Kidney epithelial cell (primary cell): ENCODE data around the gene CD248. TPM values are rescaled to one million over a fixed set of nuclear protein-coding genes. Genes with fewer than 3 reads are reported as not detected.

ENCODE experiments used
- DNase-seq: peaks from one replicate; pipeline ENCODE4 v3.0.0-alpha.2; 2010; ENCODE audit warnings: low read depth
- H3K27me3 ChIP-seq: 2 replicates; pipeline ENCODE4 v1.6.0; 2011; ENCODE audit warnings: low read length; ENCODE audit not compliant: control insufficient read depth, insufficient read depth
- H3K36me3 ChIP-seq: 2 replicates; pipeline ENCODE4 v1.5.1; 2011; ENCODE audit warnings: low read length; ENCODE audit not compliant: control insufficient read depth, insufficient read depth
- H3K4me3 ChIP-seq: 2 replicates; pipeline ENCODE4 v1.5.1; 2011; ENCODE audit warnings: low read depth, mild to moderate bottlenecking, control low read depth, low read length
- total RNA-seq: library from RNA; depleted of rRNA; stranded (reverse); fragments of >200 nt; gene quantifications from 2 replicates; pipeline ENCODE4 v1.2.3, GENCODE V29; 2015
- TF ChIP-seq, protein P1 (sequence below): IDR thresholded peaks from 2 replicates; pipeline ENCODE4 v1.5.1; 2011; ENCODE audit warnings: mild to moderate bottlenecking, moderate library complexity, low read length, control low read depth, inconsistent platforms; ENCODE audit not compliant: insufficient read depth, poor library complexity, severe bottlenecking

Gene CD248
- total RNA-seq, 1 donor from 2014 or later = 0.17 TPM

DNA sequence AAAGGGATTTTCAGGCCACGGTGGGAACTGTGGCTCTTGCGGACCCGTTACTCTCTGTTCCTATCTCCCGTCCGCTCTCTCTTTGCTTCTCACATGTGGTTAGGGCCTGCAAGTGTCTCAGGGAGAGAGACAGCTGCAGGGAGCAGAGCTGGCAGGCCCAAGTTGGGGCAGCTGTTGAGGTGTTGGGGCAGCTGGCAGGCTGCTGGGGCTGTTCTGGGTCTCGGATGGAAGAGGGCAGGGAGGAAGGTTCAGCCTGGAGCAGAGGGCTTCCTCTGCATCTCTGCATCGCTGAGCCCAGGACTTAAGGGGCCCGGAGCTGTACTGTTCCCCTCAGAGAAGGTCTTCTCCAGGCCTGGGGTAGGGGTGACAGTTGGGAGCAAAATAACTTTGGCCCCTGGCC lies 41.4 kb downstream of the CD248 start:
- peaks cover 12% of the 10 kb centered on the region for H3K27me3 ChIP-seq
- peaks cover 10% of the 10 kb centered on the region for H3K36me3 ChIP-seq
- TF ChIP-seq, protein P1, sequence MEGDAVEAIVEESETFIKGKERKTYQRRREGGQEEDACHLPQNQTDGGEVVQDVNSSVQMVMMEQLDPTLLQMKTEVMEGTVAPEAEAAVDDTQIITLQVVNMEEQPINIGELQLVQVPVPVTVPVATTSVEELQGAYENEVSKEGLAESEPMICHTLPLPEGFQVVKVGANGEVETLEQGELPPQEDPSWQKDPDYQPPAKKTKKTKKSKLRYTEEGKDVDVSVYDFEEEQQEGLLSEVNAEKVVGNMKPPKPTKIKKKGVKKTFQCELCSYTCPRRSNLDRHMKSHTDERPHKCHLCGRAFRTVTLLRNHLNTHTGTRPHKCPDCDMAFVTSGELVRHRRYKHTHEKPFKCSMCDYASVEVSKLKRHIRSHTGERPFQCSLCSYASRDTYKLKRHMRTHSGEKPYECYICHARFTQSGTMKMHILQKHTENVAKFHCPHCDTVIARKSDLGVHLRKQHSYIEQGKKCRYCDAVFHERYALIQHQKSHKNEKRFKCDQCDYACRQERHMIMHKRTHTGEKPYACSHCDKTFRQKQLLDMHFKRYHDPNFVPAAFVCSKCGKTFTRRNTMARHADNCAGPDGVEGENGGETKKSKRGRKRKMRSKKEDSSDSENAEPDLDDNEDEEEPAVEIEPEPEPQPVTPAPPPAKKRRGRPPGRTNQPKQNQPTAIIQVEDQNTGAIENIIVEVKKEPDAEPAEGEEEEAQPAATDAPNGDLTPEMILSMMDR = no peak

DNA sequence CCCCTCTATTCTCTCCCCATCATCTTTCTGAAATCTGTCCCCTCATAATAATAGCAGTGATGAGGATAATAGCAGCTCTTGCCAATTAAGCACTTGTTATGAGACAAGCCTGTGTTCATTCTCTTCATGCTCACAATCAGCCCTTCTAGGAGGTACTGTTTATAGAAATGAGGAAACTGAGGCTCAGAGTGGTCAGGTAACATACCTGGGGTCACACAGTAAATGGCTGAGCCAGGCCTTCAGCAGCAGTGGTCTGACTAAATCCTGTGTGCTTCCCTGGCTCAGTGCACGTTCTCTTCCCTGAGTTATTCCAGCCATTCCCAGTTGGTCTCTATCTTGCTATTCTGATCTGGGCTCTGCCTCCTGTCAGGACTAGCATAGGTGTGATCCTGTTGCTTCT lies 42.6 kb downstream of the CD248 start:
- H3K4me3 ChIP-seq = no peak overlapping the region
- TF ChIP-seq, protein P1 = no peak
- DNase-seq = no peak
- peaks cover 10% of the 10 kb centered on the region for H3K36me3 ChIP-seq
- peaks cover 7% of the 10 kb centered on the region for H3K27me3 ChIP-seq

More for the DNA sequence above, 41.4 kb downstream of the CD248 start:
- H3K4me3 ChIP-seq = no peak overlapping the region
- DNase-seq = no peak

DNA sequence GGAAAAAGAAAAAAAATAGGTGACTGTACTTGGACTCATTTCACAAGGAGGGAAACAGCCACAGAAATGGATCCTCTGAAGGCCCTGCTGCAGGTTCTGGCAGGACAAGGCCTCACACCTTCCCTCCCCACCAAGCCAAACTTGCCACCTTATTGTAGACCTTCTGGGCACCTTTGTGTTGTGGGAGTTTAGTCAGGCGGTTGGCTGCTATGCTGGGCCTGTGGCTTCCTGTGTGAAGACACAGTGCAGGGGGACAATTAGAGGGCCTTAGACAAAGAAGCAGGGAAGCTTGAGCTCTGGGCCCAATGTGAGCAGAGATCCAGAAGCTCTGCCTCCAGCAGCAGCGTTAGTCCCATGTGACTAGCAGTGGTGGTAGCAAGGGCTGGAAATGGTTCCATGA lies 44.2 kb downstream of the CD248 start:
- Histone ChIP-seq H3K27me3 (no peaks in the 10 kb centered on the region), H3K4me3 (no peak overlapping the region), H3K36me3 (peaks cover 10% of the 10 kb centered on the region)
- no peak for DNase-seq
- TF ChIP-seq, protein P1 = no peak

DNA sequence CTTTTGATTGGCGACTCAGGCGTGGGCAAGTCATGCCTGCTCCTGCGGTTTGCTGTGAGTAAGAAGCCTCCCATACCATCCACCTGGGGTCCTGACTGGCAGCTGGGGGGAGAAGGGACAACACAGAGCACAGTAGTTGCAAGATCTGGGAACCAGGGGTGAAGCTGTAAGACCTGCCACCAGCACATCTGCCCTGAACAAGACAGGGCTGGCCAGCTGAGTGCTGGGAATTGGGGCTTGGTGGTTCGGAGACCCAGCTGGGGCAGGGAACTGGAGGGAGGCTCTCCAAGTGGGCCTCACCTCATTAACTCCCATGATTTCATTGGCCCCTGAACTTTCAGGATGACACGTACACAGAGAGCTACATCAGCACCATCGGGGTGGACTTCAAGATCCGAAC lies 45.0 kb downstream of the CD248 start:
- no peaks in the 10 kb centered on the region for H3K27me3 ChIP-seq
- no peak overlapping the region for H3K4me3 ChIP-seq
- TF ChIP-seq, protein P1 = no peak
- H3K36me3 ChIP-seq = peaks cover 10% of the 10 kb centered on the region
- no peak for DNase-seq

DNA sequence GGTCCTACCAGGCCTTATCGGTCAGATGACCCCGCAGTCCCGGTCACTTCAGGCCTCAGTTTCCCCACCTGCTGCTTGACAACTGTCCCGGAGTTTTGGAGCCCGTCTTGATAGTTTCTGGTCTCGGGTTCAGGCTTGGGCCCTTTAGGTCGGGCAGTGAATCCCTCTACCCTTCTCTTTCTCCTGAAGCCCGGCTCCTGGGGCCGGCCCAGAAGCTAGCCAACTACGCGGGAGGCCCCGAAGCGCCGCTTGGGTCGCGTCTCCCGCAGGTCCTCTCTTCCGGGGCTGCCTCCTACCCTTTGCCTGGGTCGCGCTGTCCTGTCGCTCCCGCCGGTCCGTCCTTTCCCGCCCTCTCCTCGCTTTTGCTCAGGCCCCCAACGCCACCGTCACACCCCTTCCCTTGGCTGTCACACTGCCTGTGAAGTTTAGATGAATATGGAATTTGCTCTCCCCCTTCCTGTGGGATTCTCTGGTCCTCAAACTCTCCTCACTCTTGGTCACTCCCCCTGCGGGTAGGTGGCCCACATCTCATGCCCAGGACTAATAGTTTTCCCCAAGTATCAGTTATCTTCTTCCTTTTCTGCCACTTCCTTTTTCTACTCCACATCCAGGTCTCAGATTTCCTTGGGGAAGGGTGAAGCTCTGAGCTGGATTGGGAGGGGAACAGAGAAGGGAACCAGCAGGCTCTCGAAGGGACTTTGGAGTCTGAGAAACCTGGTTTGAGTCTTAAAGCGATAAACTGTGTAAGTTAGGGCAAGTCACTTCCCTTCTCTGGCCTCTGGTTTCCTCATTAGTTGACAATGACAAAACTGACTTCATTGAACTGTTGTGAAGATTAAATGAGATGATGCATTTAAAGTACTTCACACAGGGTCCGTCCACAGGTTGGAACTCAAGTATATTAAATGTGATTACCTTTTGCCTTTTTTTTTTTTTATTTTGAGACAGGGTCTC lies 47.6 kb downstream of the CD248 start:
- DNase-seq = no peak

More for the DNA sequence above, 47.6 kb downstream of the CD248 start:
- H3K36me3 ChIP-seq = peaks cover 10% of the 10 kb centered on the region
- TF ChIP-seq, protein P1 = peak; percentile 16
- no peaks in the 10 kb centered on the region for H3K27me3 ChIP-seq
- peak overlapping the region; percentile 63 for H3K4me3 ChIP-seq
